GM23338 (cell line): ENCODE results near the gene ABCB8.

Source experiments
- EZH2phosphoT487 ChIP-seq: fragments of 200-600 bp; sonication (generic); IDR thresholded peaks from one replicate; pipeline ENCODE4 v1.8.1; 2018; ENCODE audit warnings: antibody characterized with exemption; ENCODE audit not compliant: unreplicated experiment
- JUNB ChIP-seq: IDR thresholded peaks from one replicate; pipeline ENCODE4 v1.6.1; 2016; ENCODE audit warnings: antibody characterized with exemption; ENCODE audit not compliant: unreplicated experiment
- POLR2AphosphoS5 ChIP-seq: IDR thresholded peaks from 2 replicates; pipeline ENCODE4 v1.6.1; 2016; ENCODE audit warnings: antibody characterized with exemption, low read depth
- TF ChIP-seq, protein P1 (sequence below), 2 experiments: fragments of 200-600 bp in 1 of 2; sonication (generic) in 1 of 2; conservative IDR thresholded peaks; 2 replicates each; pipeline versions ENCODE4 v1.5.1 to v1.6.1; 2016 to 2017; ENCODE audit warnings: antibody characterized with exemption in 2 of 2, low read depth in 2 of 2, mild to moderate bottlenecking in 2 of 2, moderate library complexity in 1 of 2

DNA sequence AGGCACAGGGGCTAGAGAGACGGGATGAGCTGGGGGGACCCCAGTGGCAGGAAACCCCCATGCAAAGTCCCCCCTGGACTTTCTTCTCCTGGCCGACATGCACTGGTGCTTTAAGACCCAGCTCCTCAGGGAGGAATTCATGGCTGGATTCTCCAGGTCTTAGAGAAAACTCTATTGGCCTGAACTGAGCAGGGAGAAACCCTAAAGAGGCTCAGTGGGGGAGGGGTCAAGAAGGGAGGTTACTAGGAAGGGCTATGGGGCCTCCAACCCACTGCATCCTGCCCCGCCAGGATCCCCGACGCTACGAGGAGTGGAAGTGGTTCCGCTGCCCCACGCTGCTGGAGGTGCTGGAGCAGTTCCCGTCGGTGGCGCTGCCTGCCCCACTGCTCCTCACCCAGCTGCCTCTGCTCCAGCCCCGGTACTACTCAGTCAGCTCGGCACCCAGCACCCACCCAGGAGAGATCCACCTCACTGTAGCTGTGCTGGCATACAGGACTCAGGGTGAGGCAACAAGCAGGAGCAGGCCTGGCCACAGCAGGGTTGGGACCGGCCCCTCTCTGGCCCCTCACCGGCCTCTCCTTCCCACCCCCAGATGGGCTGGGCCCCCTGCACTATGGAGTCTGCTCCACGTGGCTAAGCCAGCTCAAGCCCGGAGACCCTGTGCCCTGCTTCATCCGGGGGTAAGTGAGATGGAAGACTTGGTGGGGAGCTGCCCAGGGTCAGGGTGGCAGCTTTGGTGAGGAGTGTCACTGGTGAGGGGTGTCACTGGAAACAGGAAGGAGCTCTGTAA, 17.7 kb upstream of the ABCB8 start:
- TF ChIP-seq, protein P1, sequence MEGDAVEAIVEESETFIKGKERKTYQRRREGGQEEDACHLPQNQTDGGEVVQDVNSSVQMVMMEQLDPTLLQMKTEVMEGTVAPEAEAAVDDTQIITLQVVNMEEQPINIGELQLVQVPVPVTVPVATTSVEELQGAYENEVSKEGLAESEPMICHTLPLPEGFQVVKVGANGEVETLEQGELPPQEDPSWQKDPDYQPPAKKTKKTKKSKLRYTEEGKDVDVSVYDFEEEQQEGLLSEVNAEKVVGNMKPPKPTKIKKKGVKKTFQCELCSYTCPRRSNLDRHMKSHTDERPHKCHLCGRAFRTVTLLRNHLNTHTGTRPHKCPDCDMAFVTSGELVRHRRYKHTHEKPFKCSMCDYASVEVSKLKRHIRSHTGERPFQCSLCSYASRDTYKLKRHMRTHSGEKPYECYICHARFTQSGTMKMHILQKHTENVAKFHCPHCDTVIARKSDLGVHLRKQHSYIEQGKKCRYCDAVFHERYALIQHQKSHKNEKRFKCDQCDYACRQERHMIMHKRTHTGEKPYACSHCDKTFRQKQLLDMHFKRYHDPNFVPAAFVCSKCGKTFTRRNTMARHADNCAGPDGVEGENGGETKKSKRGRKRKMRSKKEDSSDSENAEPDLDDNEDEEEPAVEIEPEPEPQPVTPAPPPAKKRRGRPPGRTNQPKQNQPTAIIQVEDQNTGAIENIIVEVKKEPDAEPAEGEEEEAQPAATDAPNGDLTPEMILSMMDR (conservative IDR thresholded peaks at IDR 0.05; ENCODE audit: low read depth in 2 of 2) = no peak
- TF ChIP-seq POLR2AphosphoS5 (no peak), EZH2phosphoT487 (no peak), JUNB (no peak)
